ENCODE results near the gene RNPS1. TPM values are rescaled to one million over a fixed set of nuclear protein-coding genes. Genes with fewer than 3 reads are reported as not detected.

Gene RNPS1
- total and polyA plus RNA-seq, 9 of the 15 experiments (the other 6 are each of a cell fraction or from before 2014, with no cell fraction given) = 44.9 to 338 (median 202) TPM

GRCh38 chr16:2223221-2223941 is 44.5 kb downstream of the RNPS1 start, which contains the start of gene E4F1 (continued):
- TF ChIP-seq E2F8 (IDR thresholded peaks at IDR 0.05; ENCODE audit: low read depth, partially characterized antibody) (peak; percentile 66), ZBTB2 (IDR thresholded peaks at IDR 0.05) (no peak), ZNF384 (IDR thresholded peaks at IDR 0.05; ENCODE audit: low read depth, low read length) (no peak), NCOA4 (IDR thresholded peaks at IDR 0.05; ENCODE audit: partially characterized antibody) (no peak), CBX1 (IDR thresholded peaks at IDR 0.05; ENCODE audit: low read depth) (peak; percentile 45; the same call in 1 of the 2 replicates), MCM5 (IDR thresholded peaks at IDR 0.05; ENCODE audit: low read depth) (no peak), ZNF518B (CRISPR knock-in tag; IDR thresholded peaks at IDR 0.05) (no peak), ZNF707 (CRISPR knock-in tag; conservative IDR thresholded peaks at IDR 0.05) (no peak), SIN3A (IDR thresholded peaks at IDR 0.05; ENCODE audit: borderline replicate concordance in 2 of 2, control insufficient read depth in 1 of 2, low read depth in 2 of 2, low read length in 2 of 2) (peak in 1 of 2 experiments; percentile 77; a peak in 2 of 4 replicates), MCM3 (IDR thresholded peaks at IDR 0.05) (no peak), FOXK1 (CRISPR knock-in tag; IDR thresholded peaks at IDR 0.05; ENCODE audit: borderline replicate concordance) (no peak), ZBED1 (IDR thresholded peaks at IDR 0.05) (no peak), SNIP1 (IDR thresholded peaks at IDR 0.05; ENCODE audit: low read depth) (no peak), ZBTB26 (CRISPR knock-in tag; IDR thresholded peaks at IDR 0.05) (no peak), BCL6 (CRISPR knock-in tag; IDR thresholded peaks at IDR 0.05) (no peak)
- TF ChIP-seq, protein P1, sequence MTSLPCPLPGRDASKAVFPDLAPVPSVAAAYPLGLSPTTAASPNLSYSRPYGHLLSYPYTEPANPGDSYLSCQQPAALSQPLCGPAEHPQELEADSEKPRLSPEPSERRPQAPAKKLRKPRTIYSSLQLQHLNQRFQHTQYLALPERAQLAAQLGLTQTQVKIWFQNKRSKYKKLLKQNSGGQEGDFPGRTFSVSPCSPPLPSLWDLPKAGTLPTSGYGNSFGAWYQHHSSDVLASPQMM (CRISPR knock-in tag; IDR thresholded peaks at IDR 0.05) = no peak
- TF ChIP-seq, protein P2, sequence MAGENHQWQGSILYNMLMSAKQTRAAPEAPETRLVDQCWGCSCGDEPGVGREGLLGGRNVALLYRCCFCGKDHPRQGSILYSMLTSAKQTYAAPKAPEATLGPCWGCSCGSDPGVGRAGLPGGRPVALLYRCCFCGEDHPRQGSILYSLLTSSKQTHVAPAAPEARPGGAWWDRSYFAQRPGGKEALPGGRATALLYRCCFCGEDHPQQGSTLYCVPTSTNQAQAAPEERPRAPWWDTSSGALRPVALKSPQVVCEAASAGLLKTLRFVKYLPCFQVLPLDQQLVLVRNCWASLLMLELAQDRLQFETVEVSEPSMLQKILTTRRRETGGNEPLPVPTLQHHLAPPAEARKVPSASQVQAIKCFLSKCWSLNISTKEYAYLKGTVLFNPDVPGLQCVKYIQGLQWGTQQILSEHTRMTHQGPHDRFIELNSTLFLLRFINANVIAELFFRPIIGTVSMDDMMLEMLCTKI (IDR thresholded peaks at IDR 0.05; ENCODE audit: partially characterized antibody) = no peak

All from K562 (cell line).